ENCODE data around the gene GRIN3B.
"Not testable (repeated sequence)": the region's sequence is repeated elsewhere in the genome, so short reads cannot be mapped to it uniquely, and the experiment has no call there.

The GRIN3B gene

DNA sequence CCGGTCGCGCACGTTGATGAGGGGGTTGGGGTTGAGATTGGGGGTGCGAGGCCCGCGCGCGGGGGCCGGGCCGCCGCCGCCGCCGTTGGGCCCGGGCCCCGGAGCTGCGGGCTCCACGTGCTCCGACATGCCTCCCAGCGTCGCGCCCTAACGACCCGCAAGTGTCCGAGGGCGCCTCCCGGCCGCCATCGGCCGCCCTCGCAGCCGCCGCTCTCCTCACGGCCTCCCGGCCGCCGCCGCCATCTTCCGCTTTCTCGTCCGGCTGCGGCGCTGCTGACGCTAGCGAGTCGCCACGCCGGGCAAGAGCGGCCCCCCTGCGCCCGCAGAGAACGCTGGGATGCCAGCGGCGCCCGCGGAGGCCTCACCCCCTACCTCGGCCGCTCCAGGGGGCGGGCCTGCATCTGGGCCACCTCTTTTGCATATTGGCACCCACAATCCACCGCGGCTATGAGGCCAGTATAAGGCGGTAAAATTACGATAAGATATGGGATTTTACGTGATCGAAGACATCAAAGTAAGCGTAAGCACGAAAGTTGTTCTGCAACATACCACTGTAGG is 20.7 kb downstream of the GRIN3B start, which contains the start of gene TMEM259:
TMEM259 (minus strand) TSS at position 256 of the 558 bp plus-strand sequence; CDS start at position 129, 127 bp downstream.
- Histone ChIP-seq H3K27ac (ENCODE audit: low read length) (peak within 1 kb of the TSS; percentile 76), H3K27me3 (ENCODE audit: low read depth, low read length) (no peaks in the 10 kb centered on the region), H4K20me1 (ENCODE audit: insufficient read depth, low read length) (peaks cover 44% of the 10 kb centered on the region), H2AFZ (ENCODE audit: low read depth, low read length) (peak within 1 kb of the TSS; percentile 64; the same call in 1 of the 2 replicates), H3K4me1 (ENCODE audit: low read length) (peaks cover 43% of the 10 kb centered on the region), H3K36me3 (replicated peaks; ENCODE audit: low read depth, low read length) (peaks cover 10% of the 10 kb centered on the region), H3K9ac (ENCODE audit: low read length) (peak within 1 kb of the TSS; percentile 96), H3K79me2 (ENCODE audit: low read length) (peaks cover 50% of the 10 kb centered on the region), H3K9me3 (ENCODE audit: insufficient read depth, low read length) (no peaks in the 10 kb centered on the region), H3K4me2 (ENCODE audit: low read length) (peak within 1 kb of the TSS; percentile 89), H3K4me3 (ENCODE audit: low read length) (peak within 1 kb of the TSS; percentile 92)
- no peak for TF ChIP-seq EZH2phosphoT487 (IDR thresholded peaks at IDR 0.05; ENCODE audit: low read depth)
- TF ChIP-seq, protein P1, sequence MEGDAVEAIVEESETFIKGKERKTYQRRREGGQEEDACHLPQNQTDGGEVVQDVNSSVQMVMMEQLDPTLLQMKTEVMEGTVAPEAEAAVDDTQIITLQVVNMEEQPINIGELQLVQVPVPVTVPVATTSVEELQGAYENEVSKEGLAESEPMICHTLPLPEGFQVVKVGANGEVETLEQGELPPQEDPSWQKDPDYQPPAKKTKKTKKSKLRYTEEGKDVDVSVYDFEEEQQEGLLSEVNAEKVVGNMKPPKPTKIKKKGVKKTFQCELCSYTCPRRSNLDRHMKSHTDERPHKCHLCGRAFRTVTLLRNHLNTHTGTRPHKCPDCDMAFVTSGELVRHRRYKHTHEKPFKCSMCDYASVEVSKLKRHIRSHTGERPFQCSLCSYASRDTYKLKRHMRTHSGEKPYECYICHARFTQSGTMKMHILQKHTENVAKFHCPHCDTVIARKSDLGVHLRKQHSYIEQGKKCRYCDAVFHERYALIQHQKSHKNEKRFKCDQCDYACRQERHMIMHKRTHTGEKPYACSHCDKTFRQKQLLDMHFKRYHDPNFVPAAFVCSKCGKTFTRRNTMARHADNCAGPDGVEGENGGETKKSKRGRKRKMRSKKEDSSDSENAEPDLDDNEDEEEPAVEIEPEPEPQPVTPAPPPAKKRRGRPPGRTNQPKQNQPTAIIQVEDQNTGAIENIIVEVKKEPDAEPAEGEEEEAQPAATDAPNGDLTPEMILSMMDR (IDR thresholded peaks at IDR 0.05; ENCODE audit: low read depth, low read length), result no peak

DNA sequence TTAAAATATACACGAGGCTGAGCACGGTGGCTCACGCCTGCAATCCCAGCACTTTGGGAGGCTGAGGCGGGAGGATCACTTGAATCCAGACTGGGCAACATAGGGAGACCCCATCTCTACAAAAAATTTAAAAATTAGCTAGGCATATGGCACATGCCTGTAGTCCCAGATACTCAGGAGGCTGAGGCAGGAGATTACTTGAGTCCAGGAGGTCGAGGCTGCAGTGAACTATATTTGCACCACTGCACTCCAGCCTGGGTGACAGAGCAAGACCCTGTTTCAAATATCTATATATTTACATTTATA is 23.6 kb downstream of the GRIN3B start:
- H3K4me2 ChIP-seq (ENCODE audit: low read length); H3K4me3 ChIP-seq (ENCODE audit: low read length); H3K9me3 ChIP-seq (ENCODE audit: insufficient read depth, low read length); H3K36me3 ChIP-seq (replicated peaks; ENCODE audit: low read depth, low read length); H3K9ac ChIP-seq (ENCODE audit: low read length); H3K27ac ChIP-seq (ENCODE audit: low read length); H2AFZ ChIP-seq (ENCODE audit: low read depth, low read length); H3K27me3 ChIP-seq (ENCODE audit: low read depth, low read length): not testable (repeated sequence)
- peaks cover 49% of the 10 kb centered on the region for H3K79me2 ChIP-seq (ENCODE audit: low read length)
- H4K20me1 ChIP-seq (ENCODE audit: insufficient read depth, low read length), result peaks cover 22% of the 10 kb centered on the region
- peaks cover 23% of the 10 kb centered on the region for H3K4me1 ChIP-seq (ENCODE audit: low read length)

DNA sequence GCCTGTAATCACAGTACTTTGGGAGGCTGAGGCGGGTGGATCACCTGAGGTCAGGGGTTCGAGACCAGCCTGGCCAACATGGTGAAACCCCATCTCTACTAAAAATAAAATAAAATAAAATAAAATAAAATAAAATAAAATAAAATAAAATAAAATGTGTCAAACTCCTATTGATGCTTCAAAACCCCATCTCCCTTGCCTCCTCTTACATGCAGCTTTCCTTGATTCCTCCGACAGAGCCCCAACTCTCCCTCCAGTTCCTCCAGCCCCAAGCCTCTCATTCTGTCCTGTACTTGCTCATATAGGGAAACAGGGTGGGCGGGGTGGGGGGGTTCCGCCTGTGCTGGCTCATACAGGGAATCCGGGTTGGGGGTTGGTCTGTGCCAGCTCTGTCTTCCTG is 24.9 kb downstream of the GRIN3B start:
- not testable (repeated sequence) for H3K27me3 ChIP-seq (ENCODE audit: low read depth, low read length); H3K4me3 ChIP-seq (ENCODE audit: low read length); H3K9ac ChIP-seq (ENCODE audit: low read length); H3K9me3 ChIP-seq (ENCODE audit: insufficient read depth, low read length); H2AFZ ChIP-seq (ENCODE audit: low read depth, low read length); H3K27ac ChIP-seq (ENCODE audit: low read length)
- peaks cover 49% of the 10 kb centered on the region for H3K79me2 ChIP-seq (ENCODE audit: low read length)
- H3K4me2 ChIP-seq (ENCODE audit: low read length), result 0 out of 2 replicates have a peak overlapping the region, but pooled peaks have one; percentile 96
- H3K36me3 ChIP-seq (replicated peaks; ENCODE audit: low read depth, low read length), result peaks cover 16% of the 10 kb centered on the region
- H4K20me1 ChIP-seq (ENCODE audit: insufficient read depth, low read length), result peaks cover 22% of the 10 kb centered on the region
- H3K4me1 ChIP-seq (ENCODE audit: low read length), result peaks cover 19% of the 10 kb centered on the region

DNA sequence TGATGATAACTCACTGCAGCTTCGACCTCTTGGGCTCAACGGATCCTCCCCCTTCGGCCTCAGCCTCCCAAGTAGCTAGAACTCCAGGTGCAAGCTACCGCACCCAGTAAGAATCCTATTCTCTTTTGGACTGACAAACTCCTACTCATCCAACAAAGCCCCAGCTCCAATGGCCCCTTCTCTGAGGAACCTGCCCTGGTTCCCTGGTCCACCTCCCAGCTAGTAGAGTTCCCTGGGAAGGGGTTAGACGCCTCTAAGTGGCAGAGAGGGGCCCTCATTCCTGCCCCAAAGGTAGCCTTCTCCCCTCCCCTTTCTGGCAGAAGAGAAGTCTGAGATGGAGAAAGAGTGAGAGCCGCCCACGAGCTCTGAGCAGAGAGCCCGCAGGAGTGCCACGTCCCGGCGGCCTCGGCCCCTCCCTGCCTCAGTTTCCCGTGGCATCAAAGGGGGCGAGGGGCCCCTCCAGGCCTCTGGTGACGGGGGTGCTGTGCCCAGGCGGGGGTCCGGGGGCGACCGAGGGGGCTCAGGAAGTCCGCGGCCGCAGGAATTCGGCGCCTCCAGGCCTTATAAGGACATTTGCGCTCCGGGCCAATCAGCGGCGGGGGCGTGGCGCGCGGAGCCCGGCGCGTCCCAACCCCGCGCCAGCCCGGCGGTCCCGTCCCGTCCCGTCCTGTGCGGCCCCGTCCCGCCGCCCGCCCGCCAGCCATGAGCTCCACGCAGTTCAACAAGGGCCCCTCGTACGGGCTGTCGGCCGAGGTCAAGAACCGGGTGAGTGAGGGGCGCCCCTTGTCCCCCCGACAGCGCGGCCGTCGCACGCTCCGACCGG is 26.0 kb downstream of the GRIN3B start, which contains the start of gene CNN2:
CNN2 (plus strand) TSS at position 649 of the 823 bp plus-strand sequence; CDS start at position 703, 54 bp downstream.
- peak within 1 kb of the TSS; percentile 57; the same call in 1 of the 2 replicates for H2AFZ ChIP-seq (ENCODE audit: low read depth, low read length)
- H3K9me3 ChIP-seq (ENCODE audit: insufficient read depth, low read length), result no peaks in the 10 kb centered on the region
- H3K9ac ChIP-seq (ENCODE audit: low read length), result peak within 1 kb of the TSS; percentile 96
- H3K4me1 ChIP-seq (ENCODE audit: low read length), result peaks cover 18% of the 10 kb centered on the region
- TF ChIP-seq, protein P1 (IDR thresholded peaks at IDR 0.05; ENCODE audit: low read depth, low read length), result no peak
- TF ChIP-seq EZH2phosphoT487 (IDR thresholded peaks at IDR 0.05; ENCODE audit: low read depth), result no peak
- H3K4me2 ChIP-seq (ENCODE audit: low read length), result peak within 1 kb of the TSS; percentile 96
- peak within 1 kb of the TSS; percentile 86 for H3K27ac ChIP-seq (ENCODE audit: low read length)
- peak within 1 kb of the TSS; percentile 88 for H3K4me3 ChIP-seq (ENCODE audit: low read length)
- no peaks in the 10 kb centered on the region for H3K27me3 ChIP-seq (ENCODE audit: low read depth, low read length)
- peaks cover 23% of the 10 kb centered on the region for H3K36me3 ChIP-seq (replicated peaks; ENCODE audit: low read depth, low read length)
- peaks cover 27% of the 10 kb centered on the region for H4K20me1 ChIP-seq (ENCODE audit: insufficient read depth, low read length)
- peaks cover 50% of the 10 kb centered on the region for H3K79me2 ChIP-seq (ENCODE audit: low read length)

Measured in OCI-LY3 (cell line).